NCI-H1092 treated with DMSO at 0.1 percent for 48 hours (cell line): ENCODE data around the gene HPD.
"Not testable (repeated sequence)": the region's sequence is repeated elsewhere in the genome, so short reads cannot be mapped to it uniquely, and the experiment has no call there.

Source experiments
- DNase-seq: peaks from one replicate; lab custom pipeline; 2025; lab: John Stamatoyannopoulos, UW

Gene HPD

GRCh38 chr12:121798787-121799155, 59.9 kb downstream of the HPD start:
- no peak for DNase-seq

DNA sequence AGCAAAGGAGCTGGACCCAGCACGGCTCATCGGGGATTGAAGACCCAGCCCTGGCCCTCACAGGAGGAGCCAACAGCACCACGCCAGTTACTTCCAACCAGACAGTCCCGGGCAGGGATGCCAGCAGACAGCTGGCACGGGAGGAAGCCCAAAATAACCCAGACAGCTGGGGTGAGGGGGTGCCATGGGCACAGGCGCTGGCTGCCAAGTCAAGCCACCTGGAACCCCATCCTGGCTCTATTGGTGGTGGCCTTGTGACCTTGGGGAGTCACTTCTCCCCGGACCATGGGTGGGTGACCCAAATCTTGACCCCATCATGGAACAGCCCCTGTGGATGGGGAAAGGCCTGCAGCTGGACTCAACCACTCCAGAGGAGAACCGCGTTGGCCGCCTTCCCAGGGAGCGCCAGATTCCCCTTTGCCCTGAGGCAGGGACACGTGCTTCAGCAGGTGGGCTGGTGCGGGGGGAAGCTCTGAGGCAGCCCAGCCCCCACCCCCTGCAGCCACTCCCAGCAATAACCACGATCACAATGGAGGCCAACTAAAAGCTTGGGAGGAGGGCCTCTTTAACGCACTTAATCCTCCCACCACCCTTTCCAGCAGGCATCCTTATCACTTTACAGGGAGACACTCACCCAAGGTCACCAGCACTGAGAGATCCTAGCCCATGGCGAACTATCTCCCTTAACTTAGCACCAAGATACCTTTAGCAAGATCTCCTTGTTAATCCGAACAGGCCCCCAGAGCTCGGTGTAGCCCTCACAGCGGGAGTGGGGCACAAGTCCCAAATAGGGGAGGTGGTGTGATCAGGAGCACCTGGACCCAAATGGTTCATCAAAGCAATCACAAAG, 60.5 kb downstream of the HPD start:
- DNase-seq, result peak; percentile 87

DNA sequence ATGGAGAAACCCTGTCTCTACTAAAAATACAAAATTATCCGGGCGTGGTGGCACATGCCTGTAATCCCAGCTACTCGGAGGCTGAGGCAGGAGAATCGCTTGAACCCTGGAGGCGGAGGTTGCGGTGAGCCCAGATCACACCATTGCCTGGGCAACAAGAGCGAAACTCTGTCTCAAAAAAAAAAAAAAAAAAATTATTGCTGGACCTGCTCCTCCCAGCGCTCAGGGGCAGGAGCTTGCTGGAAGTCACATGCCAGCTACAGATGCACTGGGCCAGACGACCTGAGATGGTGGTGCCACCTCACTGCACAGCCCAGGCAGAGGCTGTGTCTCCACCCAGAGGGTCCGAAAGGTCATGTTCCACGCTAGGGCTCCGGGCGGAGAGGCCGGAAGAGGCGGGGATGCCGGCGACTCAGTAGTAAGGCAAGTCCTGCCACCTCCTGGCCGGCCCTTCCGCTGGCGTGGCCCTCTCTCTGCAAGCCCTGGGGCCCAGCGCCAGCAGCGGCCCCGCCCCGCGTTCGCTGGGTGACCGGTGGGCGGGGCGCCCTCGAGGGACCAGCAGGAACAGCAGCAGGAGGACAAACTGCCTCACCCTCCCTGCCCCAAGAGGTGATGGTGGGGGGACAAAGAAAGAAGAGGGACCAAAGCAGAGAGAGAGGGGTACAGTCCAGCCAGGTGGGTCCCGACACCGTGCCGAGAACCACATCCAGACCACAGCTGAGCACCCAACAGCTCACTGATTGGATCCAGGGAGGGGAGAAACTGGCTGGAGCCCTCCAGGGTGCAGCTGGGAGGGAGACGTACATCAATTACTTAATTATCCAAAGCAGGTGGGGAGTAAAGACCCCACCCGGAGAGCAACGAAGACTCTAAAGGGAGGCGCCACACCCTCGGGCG, 61.6 kb downstream of the HPD start:
- DNase-seq, result peak; percentile 48

GRCh38 chr12:121795034-121795968, 63.4 kb downstream of the HPD start:
- peak; percentile 56 for DNase-seq

- no peak for DNase-seq
Observed at GRCh38 chr12:121794534-121795033, 64.1 kb downstream of the HPD start.

GRCh38 chr12:121793838-121794533, 64.7 kb downstream of the HPD start:
- peak; percentile 66 for DNase-seq

DNA sequence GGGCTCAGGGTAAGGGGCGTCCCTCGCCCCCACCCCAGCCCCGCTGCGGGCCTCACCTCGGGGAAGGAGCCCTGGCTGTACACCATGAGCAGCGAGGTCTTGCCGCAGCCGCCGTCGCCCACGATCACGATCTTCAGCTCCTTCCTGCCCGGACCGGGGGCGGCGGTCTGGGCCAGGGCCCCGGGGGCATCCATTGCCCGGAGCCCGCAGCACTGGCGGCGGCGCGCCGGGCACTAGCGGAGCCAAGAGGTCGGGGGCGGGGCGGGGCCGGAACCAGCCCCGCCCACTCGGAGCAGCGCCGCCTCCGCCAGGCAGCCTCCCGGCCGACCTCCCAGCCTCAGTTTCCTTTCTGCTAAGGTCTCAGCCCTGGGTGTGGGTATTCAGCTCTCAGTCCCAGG, 65.2 kb downstream of the HPD start, which contains the start of gene RHOF:
Gene RHOF (minus strand): TSS at position 249 of the 398 bp plus-strand sequence. CDS start 55 bp downstream, at position 194.
- DNase-seq, result no peak

GRCh38 chr12:121792607-121793439, 65.8 kb downstream of the HPD start:
- no peak for DNase-seq

DNA sequence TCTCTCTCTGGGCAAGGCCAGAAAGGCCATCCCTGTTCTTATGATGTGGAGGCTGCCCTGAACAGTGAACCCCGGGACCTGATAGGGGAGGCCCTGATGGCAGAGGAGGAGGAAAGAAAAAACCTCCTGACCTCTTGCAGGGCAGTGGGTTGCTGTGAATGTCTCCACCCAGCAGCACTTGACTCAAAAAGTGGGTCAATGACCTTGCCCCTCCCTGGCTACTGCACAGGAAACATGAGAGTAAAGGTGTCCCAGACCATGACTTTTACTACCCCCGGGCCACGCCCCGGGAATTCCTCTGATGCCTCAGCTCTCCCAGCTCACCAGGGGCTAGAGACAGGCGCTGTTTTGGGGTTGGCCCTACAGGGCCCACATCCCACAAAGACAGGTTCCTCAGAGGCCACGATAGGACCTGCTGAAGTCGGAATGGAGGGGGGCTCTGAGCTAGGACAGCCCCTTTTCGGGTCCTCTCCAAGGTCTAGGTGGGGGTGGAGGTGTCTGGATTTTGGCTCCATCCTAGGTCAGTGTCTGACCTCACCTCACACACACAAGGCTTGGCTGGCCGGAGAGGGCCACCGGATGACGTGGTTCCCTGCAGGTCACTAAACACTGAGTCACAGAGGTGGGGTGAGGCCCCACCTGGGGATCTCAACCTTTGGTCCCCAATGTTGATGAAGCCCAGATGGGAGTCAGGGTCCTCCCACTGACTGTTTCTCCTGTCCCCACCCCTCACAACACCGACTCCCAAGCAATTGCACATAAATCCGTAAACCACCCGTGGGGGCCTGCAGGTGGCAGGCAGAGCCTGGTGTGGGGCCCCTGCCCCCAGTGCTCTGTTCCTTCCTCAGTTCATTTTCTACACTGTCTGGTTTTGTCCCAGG, 66.7 kb downstream of the HPD start:
- DNase-seq, result no peak

- not testable (repeated sequence) for DNase-seq
Observed at GRCh38 chr12:121790785-121791184, 67.9 kb downstream of the HPD start.

GRCh38 chr12:121789800-121790728, 68.6 kb downstream of the HPD start:
- DNase-seq, result no peak
